SK-N-SH treated with all-trans-retinoic acid at 6 μM for 48 hours (cell line): ENCODE results near the gene CNTNAP2.

Source experiments
- ESRRG ChIP-seq: fragments of 250-450 bp; sonication (Bioruptor Pico); IDR thresholded peaks from 2 replicates; pipeline ENCODE4 v1.6.1; 2021; ENCODE audit warnings: mild to moderate bottlenecking
- PATZ1 ChIP-seq: fragments of 250-450 bp; sonication (Bioruptor Pico); IDR thresholded peaks from 2 replicates; pipeline ENCODE4 v1.8.0; 2020; ENCODE audit warnings: mild to moderate bottlenecking, moderate library complexity, borderline replicate concordance
- POU6F1 ChIP-seq: fragments of 250-450 bp; sonication (Bioruptor Pico); IDR thresholded peaks from 2 replicates; pipeline ENCODE4 v1.8.0; 2021; ENCODE audit warnings: low read depth, mild to moderate bottlenecking, moderate library complexity, borderline replicate concordance
- PPARA ChIP-seq: fragments of 250-450 bp; sonication (Bioruptor Pico); IDR thresholded peaks from 2 replicates; pipeline ENCODE4 v1.5.0; 2020; ENCODE audit warnings: mild to moderate bottlenecking, borderline replicate concordance
- TOX ChIP-seq: fragments of 250-450 bp; sonication (Bioruptor Pico); IDR thresholded peaks from 2 replicates; pipeline ENCODE4 v1.8.0; 2021; ENCODE audit warnings: mild to moderate bottlenecking, moderate library complexity, borderline replicate concordance
- ZFP3 ChIP-seq: fragments of 250-450 bp; sonication (Bioruptor Pico); IDR thresholded peaks from 2 replicates; pipeline ENCODE4 v1.5.0; 2020; ENCODE audit warnings: mild to moderate bottlenecking, moderate library complexity
- ZFP30 ChIP-seq: fragments of 450-650 bp; formaldehyde crosslinking; IDR thresholded peaks from 2 replicates; pipeline ENCODE4 v1.5.0; 2022; ENCODE audit warnings: mild to moderate bottlenecking, moderate library complexity
- ZNF8 ChIP-seq: fragments of 450-650 bp; formaldehyde crosslinking; IDR thresholded peaks from 2 replicates; pipeline ENCODE4 v1.5.0; 2020; ENCODE audit warnings: mild to moderate bottlenecking, moderate library complexity

- TF ChIP-seq ESRRG: no peak
- no peak for TF ChIP-seq ZFP3 (CRISPR knock-in tag)
- no peak for TF ChIP-seq PPARA
- TF ChIP-seq PATZ1 (CRISPR knock-in tag): no peak
- TF ChIP-seq TOX (CRISPR knock-in tag): no peak
- no peak for TF ChIP-seq ZFP30 (CRISPR knock-in tag)
- TF ChIP-seq POU6F1 (CRISPR knock-in tag): no peak
- TF ChIP-seq ZNF8: no peak
These were observed 2031.9 kb downstream of the CNTNAP2 start for GRCh38 chr7:148148456-148148855.
